BLaER1 treated with 17β-estradiol and CSF1 and Interleukin-3, amounts not matched to agents 10 nM and 100 nM (cell line): ENCODE measurements around the gene ARMC2.
"Not testable (repeated sequence)": the region's sequence is repeated elsewhere in the genome, so short reads cannot be mapped to it uniquely, and the experiment has no call there.

Experiments
- H3K27ac ChIP-seq, 11 experiments: shearing (Covaris generic); formaldehyde crosslinking; 2 replicates each; pipeline ENCODE4 v1.8.1; 2022
- H3K27me3 ChIP-seq, 11 experiments: shearing (Covaris generic); formaldehyde crosslinking; 2 replicates each; pipeline ENCODE4 v1.8.1; 2022
- H3K36me3 ChIP-seq, 11 experiments: shearing (Covaris generic); formaldehyde crosslinking; 2 replicates each; pipeline ENCODE4 v1.8.1; 2022
- H3K4me1 ChIP-seq, 10 experiments: shearing (Covaris generic); formaldehyde crosslinking; 2 replicates each; pipeline ENCODE4 v1.8.1; 2022
- H3K4me2 ChIP-seq, 11 experiments: shearing (Covaris generic); formaldehyde crosslinking; 2 replicates each; pipeline ENCODE4 v1.8.1; 2022
- H3K4me3 ChIP-seq, 10 experiments: shearing (Covaris generic); formaldehyde crosslinking; 2 replicates each; pipeline ENCODE4 v1.8.1; 2022
- H3K9ac ChIP-seq, 11 experiments: shearing (Covaris generic); formaldehyde crosslinking; 2 replicates each; pipeline ENCODE4 v1.8.1; 2022
- H3K9me3 ChIP-seq, 11 experiments: shearing (Covaris generic); formaldehyde crosslinking; replicated peaks in 1 of 11; 2 replicates each; pipeline ENCODE4 v1.8.1; 2022
- H4K20me1 ChIP-seq, 11 experiments: shearing (Covaris generic); formaldehyde crosslinking; 2 replicates each; pipeline ENCODE4 v1.8.1; 2022
- Cebpa-rat ChIP-seq, 11 experiments: shearing (Covaris generic); IDR thresholded peaks; 2 replicates each; pipeline ENCODE4 v1.8.1; 2022

Gene ARMC2

DNA sequence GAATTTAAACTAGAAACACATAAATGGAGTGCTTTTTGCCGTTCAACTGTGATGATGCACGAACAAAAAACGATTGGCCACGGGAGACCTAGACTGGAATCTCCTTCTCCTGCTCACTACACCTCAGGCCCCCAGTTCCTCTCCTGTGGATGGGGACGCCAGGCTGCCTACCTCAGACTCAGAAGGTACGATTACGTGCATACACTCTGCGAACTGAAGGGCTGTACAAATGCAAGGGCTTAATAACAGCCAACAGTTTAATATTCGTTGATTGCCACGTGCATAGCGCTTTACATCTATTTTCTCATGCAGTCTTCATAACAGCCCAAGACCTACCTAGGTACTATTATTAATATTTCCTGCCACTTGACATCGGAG, 495 bp upstream of the ARMC2 start:
- Histone ChIP-seq H3K27me3 (no peaks in the 10 kb centered on the region), H3K4me3 (peak overlapping the region; percentile 65 to 85 (median 78)), H3K9ac (peak overlapping the region; percentile 59 to 86 (median 78)), H3K36me3 (no peaks in the 10 kb centered on the region), H3K27ac (peak overlapping the region in 10 of 11 experiments; percentile 41 to 87 (median 58); a peak in 14 of 22 replicates), H3K4me2 (peak overlapping the region; percentile 79 to 99 (median 93)), H3K4me1 (peaks cover 13 to 90% (median 31%) of the 10 kb centered on the region in 10 experiments), H4K20me1 (no peaks in the 10 kb centered on the region), H3K9me3 (no peaks in the 10 kb centered on the region)
- TF ChIP-seq Cebpa-rat (IDR thresholded peaks at IDR 0.05) = no peak

DNA sequence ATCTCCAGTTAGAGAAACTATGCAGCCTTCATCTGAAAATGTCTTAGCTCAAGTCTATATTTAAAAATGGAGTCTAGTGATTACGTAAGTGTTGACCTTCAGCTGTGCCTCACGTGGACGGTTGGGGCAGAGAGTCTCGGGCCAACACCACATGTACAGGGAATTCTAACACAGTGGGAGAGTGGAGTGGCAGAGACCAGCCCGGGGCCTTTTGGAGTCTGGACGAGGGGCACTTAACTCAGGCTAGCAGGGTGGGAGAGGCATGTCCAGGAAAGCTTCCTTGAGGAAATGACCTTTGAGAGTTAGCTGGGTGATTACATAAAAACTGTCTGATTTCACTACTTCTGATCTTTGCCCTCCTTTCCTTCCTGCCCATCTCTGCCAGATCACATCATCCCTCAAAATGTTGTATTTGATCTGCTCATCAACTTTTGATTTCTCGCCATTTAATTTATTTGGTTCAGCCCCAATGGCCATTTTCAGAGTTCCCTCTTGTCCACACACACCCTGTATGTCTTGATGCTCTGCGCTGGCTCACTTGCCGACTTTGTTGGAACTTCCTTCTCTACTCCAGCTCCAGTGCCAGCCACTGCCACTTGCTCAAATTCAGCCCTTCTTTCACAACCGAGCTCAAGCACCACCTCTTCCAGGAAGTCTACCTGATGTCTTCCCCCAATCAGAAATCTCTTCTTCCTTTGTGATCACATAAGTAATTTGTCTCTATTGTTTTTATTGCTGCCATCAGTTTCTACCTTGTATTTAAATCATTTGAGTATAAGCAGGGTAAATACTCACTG, 2.6 kb downstream of the ARMC2 start:
- peaks cover 13 to 64% (median 31%) of the 10 kb centered on the region in 10 experiments for H3K4me1 ChIP-seq

DNA sequence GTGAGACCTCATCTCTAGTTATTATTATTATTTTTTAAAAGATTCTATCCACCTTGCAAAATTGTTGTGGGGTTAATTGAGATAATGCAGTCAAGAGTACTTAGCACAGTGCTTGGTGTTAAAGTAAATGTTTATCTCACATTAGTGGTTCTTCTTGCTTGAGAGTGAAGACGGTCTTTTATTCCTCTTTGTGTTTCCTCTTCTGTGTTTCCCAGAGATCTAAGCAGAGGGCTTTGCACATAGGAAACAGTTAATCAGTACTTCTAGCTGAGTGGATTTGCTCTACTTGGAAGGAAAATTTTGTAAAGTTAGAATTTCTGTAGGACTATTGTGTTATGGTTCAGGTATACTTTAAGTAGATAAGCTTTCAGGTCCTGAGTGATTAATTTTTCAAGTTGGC, 3.5 kb downstream of the ARMC2 start:
- no peak overlapping the region; a peak in 1 of 22 replicates for H3K27ac ChIP-seq
- H4K20me1 ChIP-seq = no peaks in the 10 kb centered on the region
- TF ChIP-seq Cebpa-rat (IDR thresholded peaks at IDR 0.05) = no peak
- no peak overlapping the region for H3K9ac ChIP-seq
- peaks cover 23 to 28% (median 26%) of the 10 kb centered on the region in 11 experiments for H3K36me3 ChIP-seq
- no peak overlapping the region for H3K4me3 ChIP-seq
- peak overlapping the region in 2 of 11 experiments; percentile 94 to 96; a peak in 4 of 22 replicates for H3K4me2 ChIP-seq
- H3K9me3 ChIP-seq = peaks cover 7 to 22% (median 14%) of the 10 kb centered on the region in 11 experiments
- peaks cover 12 to 55% (median 25%) of the 10 kb centered on the region in 10 experiments for H3K4me1 ChIP-seq
- no peaks in the 10 kb centered on the region for H3K27me3 ChIP-seq

More for the DNA sequence above, 2.6 kb downstream of the ARMC2 start:
- H3K27me3 ChIP-seq = no peaks in the 10 kb centered on the region
- no peak overlapping the region; a peak in 1 of 22 replicates for H3K27ac ChIP-seq
- H3K4me2 ChIP-seq = peak overlapping the region in 6 of 11 experiments; percentile 4 to 96 (median 62); a peak in 11 of 22 replicates
- H3K4me3 ChIP-seq = no peak overlapping the region
- no peak overlapping the region for H3K9ac ChIP-seq
- H3K36me3 ChIP-seq = peaks cover 16 to 19% (median 17%) of the 10 kb centered on the region in 11 experiments
- TF ChIP-seq Cebpa-rat (IDR thresholded peaks at IDR 0.05) = no peak; a peak in 1 of 22 replicates
- peaks cover 0 to 13% (median 8%) of the 10 kb centered on the region in 11 experiments; a peak in 7 of 22 replicates for H3K9me3 ChIP-seq
- no peaks in the 10 kb centered on the region for H4K20me1 ChIP-seq

GRCh38 chr6:108853077-108853476, 4.9 kb downstream of the ARMC2 start:
- no peak for TF ChIP-seq Cebpa-rat (IDR thresholded peaks at IDR 0.05)
- Histone ChIP-seq H3K4me2 (no peak overlapping the region), H3K27ac (no peak overlapping the region), H3K4me1 (peaks cover 6 to 42% (median 18%) of the 10 kb centered on the region in 10 experiments; a peak in 19 of 20 replicates), H3K9ac (no peak overlapping the region), H3K9me3 (peaks cover 17 to 35% (median 24%) of the 10 kb centered on the region in 11 experiments), H3K36me3 (peaks cover 36 to 41% (median 38%) of the 10 kb centered on the region in 11 experiments), H3K27me3 (no peaks in the 10 kb centered on the region), H4K20me1 (no peaks in the 10 kb centered on the region), H3K4me3 (no peak overlapping the region)

GRCh38 chr6:108862479-108863191, 14.4 kb downstream of the ARMC2 start:
- no peak for TF ChIP-seq Cebpa-rat (IDR thresholded peaks at IDR 0.05)
- H3K36me3 ChIP-seq = peaks cover 25 to 57% (median 37%) of the 10 kb centered on the region in 11 experiments
- H4K20me1 ChIP-seq = no peaks in the 10 kb centered on the region
- no peaks in the 10 kb centered on the region for H3K27me3 ChIP-seq
- peaks cover under 1 to 5% (median 2%) of the 10 kb centered on the region in 11 experiments; a peak in 19 of 22 replicates for H3K9me3 ChIP-seq
- H3K4me3 ChIP-seq = no peak overlapping the region
- H3K4me1 ChIP-seq = peaks cover 0 to 32% (median 0%) of the 10 kb centered on the region in 10 experiments; a peak in 7 of 20 replicates
- H3K4me2 ChIP-seq = peak overlapping the region in 3 of 11 experiments; percentile 54 to 82 (median 70); a peak in 6 of 22 replicates
- H3K27ac ChIP-seq = peak overlapping the region in 5 of 11 experiments; percentile 14 to 63 (median 28); a peak in 5 of 22 replicates
- H3K9ac ChIP-seq = peak overlapping the region in 2 of 11 experiments; percentile 41 to 44; a peak in 3 of 22 replicates

- H4K20me1 ChIP-seq, H3K9ac ChIP-seq, H3K27me3 ChIP-seq, H3K27ac ChIP-seq, H3K4me3 ChIP-seq, H3K9me3 ChIP-seq: not testable (repeated sequence)
- peaks cover 0 to 32% (median 0%) of the 10 kb centered on the region in 10 experiments; a peak in 7 of 20 replicates for H3K4me1 ChIP-seq
- H3K36me3 ChIP-seq = peaks cover 9 to 46% (median 19%) of the 10 kb centered on the region in 11 experiments; a peak in 15 of 22 replicates
- peak overlapping the region in 2 of 11 experiments; percentile 21 to 37; a peak in 1 of 22 replicates for H3K4me2 ChIP-seq
Observed at GRCh38 chr6:108865751-108866286, 17.6 kb downstream of the ARMC2 start.

DNA sequence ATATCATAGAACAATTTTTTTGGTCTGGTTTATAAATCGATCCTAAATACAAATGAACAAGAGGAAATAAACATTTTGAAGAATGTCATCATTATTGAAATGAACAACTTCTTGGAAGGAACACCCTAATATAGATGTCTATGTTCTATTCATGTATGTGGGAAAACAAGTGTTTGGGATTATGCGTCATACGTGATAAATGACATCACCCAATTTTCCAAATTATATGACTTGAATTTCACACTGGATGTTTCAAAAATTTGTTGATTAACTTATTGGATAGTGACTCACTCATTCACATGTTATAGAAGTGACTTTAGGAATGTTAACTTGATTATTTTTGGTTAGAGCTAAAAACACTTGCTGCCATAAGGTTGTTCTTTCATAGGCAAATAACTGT, 18.6 kb downstream of the ARMC2 start:
- Histone ChIP-seq H3K4me1 (peaks cover 0 to 38% (median 4%) of the 10 kb centered on the region in 10 experiments; a peak in 12 of 20 replicates), H4K20me1 (no peaks in the 10 kb centered on the region), H3K27me3 (no peaks in the 10 kb centered on the region), H3K36me3 (peaks cover under 1 to 38% (median 10%) of the 10 kb centered on the region in 11 experiments; a peak in 9 of 22 replicates), H3K9ac (no peak overlapping the region), H3K4me3 (no peak overlapping the region), H3K4me2 (no peak overlapping the region), H3K9me3 (no peaks in the 10 kb centered on the region), H3K27ac (no peak overlapping the region)
- TF ChIP-seq Cebpa-rat (IDR thresholded peaks at IDR 0.05) = no peak

DNA sequence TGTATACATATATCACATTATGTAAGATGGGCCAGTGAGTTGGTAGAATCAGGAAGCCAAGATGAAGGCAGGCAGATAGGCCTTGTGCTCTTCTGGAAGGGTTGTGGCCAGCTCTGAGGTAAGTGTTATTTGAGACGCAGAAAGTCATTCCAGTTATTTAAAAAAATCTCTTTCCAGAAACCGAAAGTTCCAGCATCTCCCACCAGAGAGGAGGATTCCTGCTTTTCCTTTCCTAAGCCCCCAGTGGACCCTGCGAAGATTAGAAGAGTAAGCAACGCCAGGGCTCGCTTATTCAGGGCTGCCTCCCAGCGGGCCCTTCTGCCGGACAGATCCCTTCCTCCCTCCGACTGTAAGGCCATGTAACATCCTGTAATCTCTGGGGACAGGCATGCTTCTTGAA, 20.4 kb downstream of the ARMC2 start:
- no peak overlapping the region for H3K9ac ChIP-seq
- no peak overlapping the region for H3K4me2 ChIP-seq
- H3K4me3 ChIP-seq = no peak overlapping the region
- peaks cover 0 to 38% (median 17%) of the 10 kb centered on the region in 10 experiments; a peak in 13 of 20 replicates for H3K4me1 ChIP-seq
- no peak for TF ChIP-seq Cebpa-rat (IDR thresholded peaks at IDR 0.05)
- H3K9me3 ChIP-seq = no peaks in the 10 kb centered on the region
- no peaks in the 10 kb centered on the region for H3K27me3 ChIP-seq
- no peaks in the 10 kb centered on the region for H4K20me1 ChIP-seq
- H3K36me3 ChIP-seq = peaks cover 0 to 35% (median 5%) of the 10 kb centered on the region in 11 experiments; a peak in 6 of 22 replicates
- no peak overlapping the region for H3K27ac ChIP-seq
